Esophagus muscularis mucosa (tissue), 4 donors: Measurements from ENCODE around the gene SMARCC1.

Experiments
- CTCF ChIP-seq, 3 experiments: fragments of 200-600 bp in 2 of 3; fragments of 450-650 bp in 1 of 3; sonication (generic) in 2 of 3; IDR thresholded peaks; one replicate each; pipeline ENCODE4 v1.5.1; 2017 to 2019; ENCODE audit warnings: antibody characterized with exemption in 3 of 3, mild to moderate bottlenecking in 2 of 3, moderate library complexity in 1 of 3
- EP300 ChIP-seq: sonication (generic); formaldehyde crosslinking; IDR thresholded peaks from one replicate; pipeline ENCODE4 v1.6.1; 2017; ENCODE audit warnings: antibody characterized with exemption
- POLR2A ChIP-seq: fragments of 450-650 bp; IDR thresholded peaks from one replicate; pipeline ENCODE4 v1.6.1; 2017; ENCODE audit warnings: antibody characterized with exemption, moderate library complexity, mild to moderate bottlenecking, low read depth
- POLR2AphosphoS5 ChIP-seq, 2 donors: sonication (generic); formaldehyde crosslinking; IDR thresholded peaks; one replicate each; pipeline ENCODE4 v1.6.1; 2017; ENCODE audit warnings: antibody characterized with exemption in 2 of 2

GRCh38 chr3:47580481-47580880, 201.2 kb downstream of the SMARCC1 start:
- TF ChIP-seq POLR2AphosphoS5 (IDR thresholded peaks at IDR 0.05) (no peak), POLR2A (no peak), CTCF (IDR thresholded peaks at IDR 0.05) (no peak), EP300 (no peak)
